HAP-1 (cell line): ENCODE data around the gene FXYD1.
A peak's percentile ranks its signal among the peaks of the same experiment; 100 is the strongest.

ENCODE experiments used
- DNase-seq, 2 experiments: peaks; one replicate each; pipeline ENCODE4 v3.0.0-alpha.2; 2016 to 2020; ENCODE audit warnings: low spot score in 2 of 2
- H3K27me3 ChIP-seq: fragments of 250-450 bp; sonication (Bioruptor Pico); 2 replicates; pipeline ENCODE4 v1.5.1; 2020; ENCODE audit warnings: low read depth, mild to moderate bottlenecking, moderate library complexity
- H3K36me3 ChIP-seq: fragments of 250-450 bp; sonication (Bioruptor Pico); replicated peaks from 2 replicates; pipeline ENCODE4 v1.5.1; 2020; ENCODE audit warnings: mild to moderate bottlenecking
- H3K4me1 ChIP-seq: fragments of 250-450 bp; sonication (Bioruptor Pico); 2 replicates; pipeline ENCODE4 v1.5.1; 2020; ENCODE audit warnings: mild to moderate bottlenecking
- H3K4me3 ChIP-seq: fragments of 250-450 bp; sonication (Bioruptor Pico); 2 replicates; pipeline ENCODE4 v1.5.1; 2020; ENCODE audit warnings: mild to moderate bottlenecking, moderate library complexity
- H3K9me3 ChIP-seq: fragments of 250-450 bp; sonication (Bioruptor Pico); 2 replicates; pipeline ENCODE4 v1.5.1; 2020; ENCODE audit warnings: mild to moderate bottlenecking, moderate library complexity
- in situ Hi-C: fragments of 300-500 bp; cut with MboI; formaldehyde crosslinking; loops from 3 replicates; pipeline ENCODE4 v1.14.3; 2020; ENCODE audit warnings: low sequenced_read_pairs, inconsistent platforms, mixed read lengths

Gene FXYD1

DNA sequence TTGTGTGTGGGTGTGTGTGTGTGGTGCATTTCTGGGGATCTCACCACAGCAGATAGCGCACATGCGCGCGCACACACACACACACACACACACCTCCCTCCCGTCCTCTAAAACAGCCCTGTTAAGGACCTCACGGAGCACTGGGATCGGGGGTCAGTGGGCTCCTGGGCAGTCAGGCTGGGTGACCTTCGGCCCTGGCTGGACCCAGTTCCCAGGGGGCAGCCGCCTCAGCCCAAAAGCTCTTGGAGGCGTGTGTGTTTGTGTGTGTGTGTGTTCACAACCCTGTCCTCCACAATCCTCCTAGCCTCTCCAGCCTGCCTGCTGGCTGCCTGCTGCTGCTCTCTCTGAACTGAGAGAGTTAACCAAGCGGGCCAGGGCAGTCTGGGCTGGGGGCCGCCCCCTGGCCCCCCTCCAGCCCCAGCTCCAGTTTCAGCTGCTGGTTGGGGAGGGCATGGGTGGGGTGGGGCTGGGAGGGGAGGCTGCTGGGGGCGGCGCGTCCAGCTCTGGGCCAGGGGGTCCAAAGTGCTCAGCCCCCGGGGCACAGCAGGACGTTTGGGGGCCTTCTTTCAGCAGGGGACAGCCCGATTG, at the start of gene FXYD1:
FXYD1 (plus strand) TSS at position 520 of the 588 bp plus-strand sequence. CDS start 1,256 bp downstream, outside the sequence.
- no peak for DNase-seq

DNA sequence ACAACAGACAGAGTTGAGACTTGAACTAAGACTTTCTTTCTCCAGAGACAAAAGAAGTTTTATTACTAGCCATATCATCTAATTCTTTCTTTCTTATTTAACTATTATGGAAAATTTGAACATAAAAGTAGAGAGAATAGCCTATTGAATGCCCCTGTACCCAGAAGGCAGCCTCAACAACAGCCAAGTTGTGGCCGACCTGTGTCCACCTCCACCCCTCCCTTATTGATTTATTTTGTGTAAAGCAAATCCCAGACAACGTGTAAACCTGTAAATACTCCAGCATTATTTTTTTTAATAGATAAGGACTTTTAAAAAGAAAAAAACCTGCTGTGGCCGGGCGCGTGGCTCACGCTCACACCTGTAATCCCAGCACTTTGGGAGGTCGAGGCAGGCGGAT, 49.1 kb upstream of the FXYD1 start:
- H3K4me1 ChIP-seq, result peaks cover 22% of the 10 kb centered on the region
- DNase-seq, result peak; percentile 73 to 87

More for the DNA sequence above, at the start of gene FXYD1:
- no peaks in the 10 kb centered on the region for H3K9me3 ChIP-seq
- H3K36me3 ChIP-seq, result no peaks in the 10 kb centered on the region
- peaks cover 2% of the 10 kb centered on the region; the same call in 1 of the 2 replicates for H3K27me3 ChIP-seq
- no peak within 1 kb of the TSS for H3K4me3 ChIP-seq
- in situ Hi-C loops, result loop anchor here (5.0 kb wide), 1 partner anchor 76 kb away; no protein-coding TSS in a partner anchor
- peaks cover 15% of the 10 kb centered on the region for H3K4me1 ChIP-seq

GRCh38 chr19:35090160-35090505, 48.5 kb upstream of the FXYD1 start:
- no peak for DNase-seq
- no peak overlapping the region for H3K4me3 ChIP-seq
- no peaks in the 10 kb centered on the region for H3K27me3 ChIP-seq
- in situ Hi-C loops, result no loop called here
- no peaks in the 10 kb centered on the region for H3K9me3 ChIP-seq
- H3K4me1 ChIP-seq, result peaks cover 22% of the 10 kb centered on the region
- no peaks in the 10 kb centered on the region for H3K36me3 ChIP-seq

More for the DNA sequence above, 49.1 kb upstream of the FXYD1 start:
- Histone ChIP-seq H3K27me3 (no peaks in the 10 kb centered on the region), H3K9me3 (no peaks in the 10 kb centered on the region), H3K36me3 (no peaks in the 10 kb centered on the region), H3K4me3 (no peak overlapping the region)
- in situ Hi-C loops, result no loop called here

GRCh38 chr19:35090506-35091214, 48.0 kb upstream of the FXYD1 start:
- H3K36me3 ChIP-seq, result no peaks in the 10 kb centered on the region
- peak; percentile 84 to 91 for DNase-seq
- H3K9me3 ChIP-seq, result no peaks in the 10 kb centered on the region
- in situ Hi-C loops, result no loop called here
- H3K27me3 ChIP-seq, result no peaks in the 10 kb centered on the region
- H3K4me1 ChIP-seq, result peaks cover 22% of the 10 kb centered on the region
- H3K4me3 ChIP-seq, result no peak overlapping the region; the same call in 1 of the 2 replicates

DNA sequence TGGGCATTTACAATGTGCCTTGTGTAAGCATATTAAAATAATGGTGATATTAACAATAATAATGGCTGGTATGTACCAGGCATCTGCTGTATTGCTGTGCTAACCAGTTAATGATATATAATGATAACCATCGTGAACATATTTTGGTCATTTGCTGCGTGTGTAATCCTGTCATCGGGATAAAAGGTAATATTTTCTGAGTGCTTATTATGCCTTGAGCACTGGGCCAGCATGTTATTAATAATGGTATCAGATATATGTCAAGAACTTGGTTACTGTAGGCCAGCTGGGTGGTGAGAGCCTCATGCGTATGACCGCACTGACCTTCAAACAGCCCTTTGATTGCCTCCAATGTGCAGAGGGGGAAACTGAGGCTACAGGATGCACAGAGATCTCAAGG, 45.2 kb upstream of the FXYD1 start:
- Histone ChIP-seq H3K36me3 (no peaks in the 10 kb centered on the region), H3K4me3 (no peak overlapping the region), H3K4me1 (peaks cover 22% of the 10 kb centered on the region), H3K9me3 (no peaks in the 10 kb centered on the region), H3K27me3 (no peaks in the 10 kb centered on the region)
- DNase-seq, result no peak
- in situ Hi-C loops, result no loop called here

DNA sequence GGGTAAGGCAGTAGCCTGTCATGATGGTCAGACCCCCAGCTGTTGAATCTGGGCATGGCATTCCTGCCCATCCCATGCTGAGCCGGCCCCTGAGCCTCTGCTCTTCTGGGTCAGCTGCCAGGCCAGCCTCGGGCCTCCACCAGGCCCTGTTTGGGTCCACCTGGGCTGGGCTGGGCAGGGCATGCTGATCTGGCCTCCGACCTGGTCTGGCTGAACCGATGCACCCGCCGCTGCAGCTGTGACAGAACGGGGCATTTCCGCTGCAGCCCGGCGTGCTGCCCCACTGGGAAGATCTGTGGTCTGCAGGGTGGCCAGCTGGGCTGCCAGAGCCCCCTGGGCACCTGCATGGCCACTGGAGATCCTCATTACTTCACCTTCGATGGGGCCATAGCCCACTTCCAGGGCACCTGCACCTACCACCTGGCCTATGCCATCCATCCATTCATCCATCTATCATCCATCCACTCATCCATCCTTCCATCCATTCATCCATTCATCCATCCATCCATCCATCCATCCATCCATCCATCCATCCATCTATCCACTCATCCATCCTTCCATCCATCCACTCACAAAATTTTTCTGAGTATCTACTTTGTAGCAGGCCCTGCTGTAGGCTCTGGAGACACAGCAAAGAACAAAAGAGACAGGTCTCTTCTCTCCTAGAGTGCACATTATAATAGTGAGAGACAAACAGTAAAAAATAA, 44.5 kb upstream of the FXYD1 start:
- Histone ChIP-seq H3K27me3 (no peaks in the 10 kb centered on the region), H3K4me3 (no peak overlapping the region), H3K4me1 (peaks cover 17% of the 10 kb centered on the region), H3K36me3 (no peaks in the 10 kb centered on the region), H3K9me3 (no peaks in the 10 kb centered on the region)
- DNase-seq, result no peak
- in situ Hi-C loops, result no loop called here

DNA sequence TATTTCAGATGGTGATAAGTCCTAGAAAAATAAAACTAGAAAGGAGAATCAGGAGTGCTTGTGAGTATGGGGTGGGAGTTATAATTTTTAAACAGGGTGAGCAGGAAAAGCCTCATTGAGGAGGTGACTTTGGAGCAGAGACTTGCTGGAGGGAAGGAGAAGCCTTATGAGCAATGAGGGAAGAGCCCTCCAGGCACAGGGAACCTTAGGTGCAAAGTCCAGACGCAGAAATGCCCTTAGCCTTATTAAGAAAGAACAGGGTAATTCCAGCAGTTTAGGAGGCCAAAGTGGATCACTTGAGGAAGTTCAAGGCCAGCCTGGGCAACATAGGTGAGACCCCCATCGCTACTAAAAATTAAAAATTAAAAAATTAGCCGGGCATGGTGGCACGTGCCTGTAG, 44.0 kb upstream of the FXYD1 start:
- Histone ChIP-seq H3K4me3 (no peak overlapping the region), H3K27me3 (no peaks in the 10 kb centered on the region), H3K36me3 (no peaks in the 10 kb centered on the region), H3K9me3 (no peaks in the 10 kb centered on the region), H3K4me1 (peaks cover 14% of the 10 kb centered on the region)
- DNase-seq, result no peak
- in situ Hi-C loops, result no loop called here

- peaks cover 2% of the 10 kb centered on the region for H3K4me1 ChIP-seq
- no peak for DNase-seq
- no peaks in the 10 kb centered on the region for H3K36me3 ChIP-seq
- in situ Hi-C loops, result no loop called here
- no peaks in the 10 kb centered on the region for H3K9me3 ChIP-seq
- no peaks in the 10 kb centered on the region for H3K27me3 ChIP-seq
- no peak overlapping the region for H3K4me3 ChIP-seq
These were observed 42.8 kb upstream of the FXYD1 start for GRCh38 chr19:35095667-35096368.

- Histone ChIP-seq H3K27me3 (no peaks in the 10 kb centered on the region), H3K36me3 (no peaks in the 10 kb centered on the region), H3K9me3 (no peaks in the 10 kb centered on the region), H3K4me3 (no peak overlapping the region), H3K4me1 (no peaks in the 10 kb centered on the region)
- no peak for DNase-seq
- in situ Hi-C loops, result no loop called here
These were observed 40.1 kb upstream of the FXYD1 start for GRCh38 chr19:35098413-35099049.

GRCh38 chr19:35099155-35099896, 39.3 kb upstream of the FXYD1 start:
- no peaks in the 10 kb centered on the region for H3K27me3 ChIP-seq
- H3K36me3 ChIP-seq, result no peaks in the 10 kb centered on the region
- no peak overlapping the region for H3K4me3 ChIP-seq
- in situ Hi-C loops, result no loop called here
- no peak for DNase-seq
- H3K9me3 ChIP-seq, result no peaks in the 10 kb centered on the region; the same call in 1 of the 2 replicates
- no peaks in the 10 kb centered on the region for H3K4me1 ChIP-seq

GRCh38 chr19:35099897-35100275, 38.7 kb upstream of the FXYD1 start:
- in situ Hi-C loops, result no loop called here
- no peaks in the 10 kb centered on the region for H3K27me3 ChIP-seq
- H3K4me1 ChIP-seq, result no peaks in the 10 kb centered on the region

DNA sequence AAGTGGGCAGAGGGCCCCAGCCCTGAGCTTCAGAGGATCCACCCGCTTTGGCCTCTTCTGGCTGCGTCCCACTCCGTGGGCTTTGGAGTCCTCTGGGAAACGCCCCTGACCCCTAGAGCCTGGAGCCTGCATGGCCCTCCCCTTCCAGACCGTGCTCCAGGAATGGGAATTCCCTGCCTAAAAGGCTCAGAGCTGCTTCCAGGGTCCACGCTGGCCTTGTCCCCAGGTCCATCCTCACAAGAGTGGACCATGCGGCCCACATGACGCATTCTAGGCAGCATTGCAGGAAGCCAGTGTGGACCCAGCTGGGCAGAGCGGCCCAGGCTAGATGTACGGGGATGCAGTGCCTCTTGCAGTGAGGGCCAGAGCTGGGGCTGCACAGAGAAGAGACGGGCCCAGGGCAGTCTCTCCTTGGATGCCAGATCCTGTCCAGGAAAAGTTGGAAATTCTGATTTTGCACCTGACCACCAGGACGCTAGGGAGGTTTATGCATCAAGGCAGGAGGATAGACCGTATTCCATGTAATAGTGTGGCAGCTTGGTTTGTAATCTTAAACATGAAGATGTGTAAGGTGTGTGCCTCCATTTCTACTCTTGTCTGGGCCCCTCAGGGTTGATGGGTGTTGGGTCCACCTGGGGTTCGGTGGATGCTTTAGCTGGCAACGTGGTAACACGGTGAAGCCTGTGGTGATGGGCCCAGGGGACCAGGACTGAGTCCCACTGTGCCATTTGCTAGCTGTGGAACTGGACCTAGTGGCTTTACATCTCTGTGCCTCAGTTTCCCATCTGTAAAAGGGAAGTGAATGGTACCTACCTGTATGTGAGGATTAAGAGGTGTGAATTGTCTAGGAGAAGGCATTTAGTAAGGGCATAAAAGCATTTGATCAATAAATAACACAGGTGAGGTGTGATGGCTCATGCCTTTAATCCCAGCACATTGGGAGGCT, 37.8 kb upstream of the FXYD1 start:
- DNase-seq, result no peak
- no peak overlapping the region for H3K4me3 ChIP-seq
- no peaks in the 10 kb centered on the region for H3K36me3 ChIP-seq
- no peaks in the 10 kb centered on the region for H3K4me1 ChIP-seq
- H3K27me3 ChIP-seq, result no peaks in the 10 kb centered on the region
- in situ Hi-C loops, result no loop called here
- H3K9me3 ChIP-seq, result no peaks in the 10 kb centered on the region; the same call in 1 of the 2 replicates

More at GRCh38 chr19:35099897-35100275, 38.7 kb upstream of the FXYD1 start:
- Histone ChIP-seq H3K4me3 (no peak overlapping the region), H3K36me3 (no peaks in the 10 kb centered on the region), H3K9me3 (no peaks in the 10 kb centered on the region; the same call in 1 of the 2 replicates)
- no peak for DNase-seq
